22Rv1 (cell line): ENCODE data around the gene CD80.

Source experiments
- CTCF ChIP-seq: fragments of 450-650 bp; IDR thresholded peaks from 2 replicates; pipeline ENCODE4 v1.5.1; 2017; ENCODE audit warnings: mild to moderate bottlenecking
- ZFX ChIP-seq: fragments of 450-650 bp; IDR thresholded peaks from 2 replicates; pipeline ENCODE4 v1.6.1; 2017; ENCODE audit warnings: antibody characterized with exemption, borderline replicate concordance

GRCh38 chr3:119506631-119507030 lies 52.8 kb downstream of the CD80 start:
- TF ChIP-seq CTCF: no peak
- no peak for TF ChIP-seq ZFX
